ENCODE results near the gene CEP68.

GRCh38 chr2:65015731-65016130 is 40.5 kb upstream of the CEP68 start:
- TF ChIP-seq CTCF (IDR thresholded peaks at IDR 0.05), result no peak
- TF ChIP-seq ZFX (IDR thresholded peaks at IDR 0.05; ENCODE audit: borderline replicate concordance), result no peak
